SK-N-SH (cell line): ENCODE results near the gene TMEM132E.

Experiments
- CTCF ChIP-seq: fragments of 200-600 bp; sonication (generic); IDR thresholded peaks from 2 replicates; pipeline ENCODE4 v1.6.1; 2017; ENCODE audit warnings: antibody characterized with exemption, mild to moderate bottlenecking, moderate library complexity
- EP300 ChIP-seq, 2 experiments: IDR thresholded peaks; 2 replicates each; pipeline versions ENCODE4 v1.4.0 to v1.6.1; 2012; ENCODE audit warnings: borderline replicate concordance in 1 of 2, low read depth in 1 of 2, low read length in 1 of 2
- EZH2phosphoT487 ChIP-seq: fragments of 200-600 bp; sonication (generic); IDR thresholded peaks from 2 replicates; pipeline ENCODE4 v1.6.1; 2017; ENCODE audit warnings: low read depth, mixed run types, mild to moderate bottlenecking, antibody characterized with exemption, moderate library complexity, borderline replicate concordance
- REST ChIP-seq: IDR thresholded peaks from 2 replicates; pipeline ENCODE4 v1.6.1; 2012; ENCODE audit warnings: mild to moderate bottlenecking, low read depth, low read length, moderate library complexity
- RFX5 ChIP-seq: IDR thresholded peaks from 2 replicates; pipeline ENCODE4 v1.6.1; 2012; ENCODE audit warnings: mild to moderate bottlenecking, improper control_type of control experiment, low read length

GRCh38 chr17:34615326-34615725 lies 35.9 kb downstream of the TMEM132E start:
- TF ChIP-seq CTCF (no peak), EZH2phosphoT487 (no peak), RFX5 (no peak), EP300 (IDR thresholded peaks at IDR 0.05; ENCODE audit: borderline replicate concordance in 1 of 2, low read depth in 1 of 2, low read length in 1 of 2) (no peak), REST (no peak)
